GM23338 (cell line): Measurements from ENCODE around the gene PHF10. TPM values are rescaled to one million over a fixed set of nuclear protein-coding genes. Genes with fewer than 3 reads are reported as not detected.

ENCODE experiments used
- ATAC-seq: fragments of 200-7000 bp; cut with Tn5 transposase; 3 replicates; pipeline ENCODE4 v1.9.1; 2020
- DNase-seq: peaks from one replicate; pipeline ENCODE4 v3.0.0-alpha.2; 2015; ENCODE audit warnings: low spot score
- H2AFZ ChIP-seq: fragments of 200-600 bp; sonication (generic); 2 replicates; pipeline ENCODE4 v1.8.0; 2016; ENCODE audit warnings: antibody characterized with exemption, mild to moderate bottlenecking, moderate library complexity
- H3F3A ChIP-seq: fragments of 200-600 bp; sonication (generic); replicated peaks from 2 replicates; pipeline ENCODE4 v1.8.0; 2017; ENCODE audit warnings: antibody characterized with exemption, mixed run types, low read depth
- H3K27ac ChIP-seq: fragments of 200-600 bp; sonication (generic); 2 replicates; pipeline ENCODE4 v1.6.1; 2016; ENCODE audit warnings: low read depth
- H3K27me3 ChIP-seq: fragments of 200-600 bp; sonication (generic); 2 replicates; pipeline ENCODE4 v1.8.0; 2016; ENCODE audit warnings: mild to moderate bottlenecking, mixed run types, moderate library complexity; ENCODE audit not compliant: insufficient read depth
- H3K36me3 ChIP-seq: fragments of 200-600 bp; sonication (generic); 2 replicates; pipeline ENCODE4 v1.8.0; 2016; ENCODE audit warnings: mild to moderate bottlenecking; ENCODE audit not compliant: insufficient read depth
- H3K4me1 ChIP-seq: fragments of 200-600 bp; sonication (generic); 2 replicates; pipeline ENCODE4 v1.8.0; 2016; ENCODE audit warnings: mild to moderate bottlenecking, moderate library complexity; ENCODE audit not compliant: insufficient read depth
- H3K4me2 ChIP-seq: fragments of 200-600 bp; sonication (generic); 2 replicates; pipeline ENCODE4 v1.7.1; 2017; ENCODE audit warnings: mixed run types
- H3K4me3 ChIP-seq: fragments of 200-600 bp; sonication (generic); 2 replicates; pipeline ENCODE4 v1.6.1; 2016; ENCODE audit warnings: mixed run types
- H3K79me2 ChIP-seq: fragments of 200-600 bp; sonication (generic); replicated peaks from 2 replicates; pipeline ENCODE4 v1.8.0; 2017; ENCODE audit warnings: mild to moderate bottlenecking; ENCODE audit not compliant: insufficient read depth
- H3K9me2 ChIP-seq: fragments of 200-600 bp; sonication (generic); 2 replicates; pipeline ENCODE4 v1.8.0; 2017; ENCODE audit not compliant: insufficient read depth
- H4K20me1 ChIP-seq: fragments of 200-600 bp; sonication (generic); replicated peaks from 2 replicates; pipeline ENCODE4 v1.8.0; 2017; ENCODE audit warnings: mild to moderate bottlenecking; ENCODE audit not compliant: insufficient read depth
- H3K27ac Mint-ChIP-seq: 2 replicates; pipeline ENCODE4 v1.8.0; 2020; ENCODE audit warnings: inconsistent platforms, mild to moderate bottlenecking, moderate library complexity, mixed read lengths
- H3K27me3 Mint-ChIP-seq: 3 replicates; pipeline ENCODE4 v1.8.0; 2022; ENCODE audit warnings: low read depth, mild to moderate bottlenecking, moderate library complexity, mixed read lengths, inconsistent platforms; ENCODE audit not compliant: insufficient read depth, poor library complexity
- H3K36me3 Mint-ChIP-seq: 3 replicates; pipeline ENCODE4 v1.8.0; 2021; ENCODE audit warnings: low read depth, mild to moderate bottlenecking, inconsistent platforms, moderate library complexity, mixed read lengths
- H3K4me1 Mint-ChIP-seq: 3 replicates; pipeline ENCODE4 v1.8.0; 2020; ENCODE audit warnings: mild to moderate bottlenecking, inconsistent platforms, mixed read lengths
- H3K4me3 Mint-ChIP-seq: 3 replicates; pipeline ENCODE4 v1.8.0; 2021; ENCODE audit warnings: moderate library complexity, mild to moderate bottlenecking, inconsistent platforms, mixed read lengths
- H3K9me3 Mint-ChIP-seq: 3 replicates; pipeline ENCODE4 v1.8.0; 2020; ENCODE audit warnings: moderate library complexity, mild to moderate bottlenecking, inconsistent platforms, mixed read lengths
- CREB1 ChIP-seq: fragments of 250-450 bp; sonication (Bioruptor Pico); IDR thresholded peaks from 2 replicates; pipeline ENCODE4 v1.5.0; 2020; ENCODE audit warnings: low read depth, mild to moderate bottlenecking, moderate library complexity
- CTCF ChIP-seq, 2 experiments: fragments of 200-600 bp in 1 of 2; sonication (generic) in 1 of 2; conservative IDR thresholded peaks; 2 replicates each; pipeline versions ENCODE4 v1.5.1 to v1.6.1; 2016 to 2017; ENCODE audit warnings: antibody characterized with exemption in 2 of 2, low read depth in 2 of 2, mild to moderate bottlenecking in 2 of 2, moderate library complexity in 1 of 2
- ETS1 ChIP-seq: IDR thresholded peaks from 2 replicates; pipeline ENCODE4 v1.6.1; 2016; ENCODE audit warnings: antibody characterized with exemption
- EZH2 ChIP-seq: fragments of 200-600 bp; sonication (generic); IDR thresholded peaks from one replicate; pipeline ENCODE4 v1.8.0; 2017; ENCODE audit warnings: antibody characterized with exemption, mild to moderate bottlenecking, low read depth; ENCODE audit not compliant: unreplicated experiment
- EZH2phosphoT487 ChIP-seq: fragments of 200-600 bp; sonication (generic); IDR thresholded peaks from one replicate; pipeline ENCODE4 v1.8.1; 2018; ENCODE audit warnings: antibody characterized with exemption; ENCODE audit not compliant: unreplicated experiment
- JUNB ChIP-seq: IDR thresholded peaks from one replicate; pipeline ENCODE4 v1.6.1; 2016; ENCODE audit warnings: antibody characterized with exemption; ENCODE audit not compliant: unreplicated experiment
- NANOG ChIP-seq: IDR thresholded peaks from 2 replicates; pipeline ENCODE4 v1.6.1; 2016; ENCODE audit warnings: antibody characterized with exemption, borderline replicate concordance
- POLR2AphosphoS5 ChIP-seq: IDR thresholded peaks from 2 replicates; pipeline ENCODE4 v1.6.1; 2016; ENCODE audit warnings: antibody characterized with exemption, low read depth
- REST ChIP-seq: IDR thresholded peaks from one replicate; pipeline ENCODE4 v1.6.1; 2018; ENCODE audit warnings: antibody characterized with exemption; ENCODE audit not compliant: unreplicated experiment
- STAT1 ChIP-seq: IDR thresholded peaks from one replicate; pipeline ENCODE4 v1.6.1; 2016; ENCODE audit warnings: antibody characterized with exemption; ENCODE audit not compliant: unreplicated experiment
- ZNF114 ChIP-seq: fragments of 250-450 bp; sonication (Bioruptor Pico); IDR thresholded peaks from 2 replicates; pipeline ENCODE4 v1.5.0; 2020; ENCODE audit warnings: mild to moderate bottlenecking, moderate library complexity
- ZNF331 ChIP-seq: fragments of 250-450 bp; sonication (Bioruptor Pico); IDR thresholded peaks from 2 replicates; pipeline ENCODE4 v1.5.0; 2020; ENCODE audit warnings: low read depth, mild to moderate bottlenecking, moderate library complexity
- ZNF462 ChIP-seq: fragments of 250-450 bp; sonication (Bioruptor Pico); IDR thresholded peaks from 2 replicates; pipeline ENCODE4 v1.5.0; 2020; ENCODE audit warnings: mild to moderate bottlenecking, moderate library complexity
- polyA plus RNA-seq: library from polyadenylated mRNA; unstranded; fragments of >200 nt; fragmentation: Nextera tagmentation; extraction: Ambion mirVana; gene quantifications from 2 replicates; pipeline ENCODE4 v1.2.1, GENCODE V29; 2016
- total RNA-seq: library from RNA; depleted of rRNA; stranded (reverse); fragments of >200 nt; shearing (Covaris generic); gene quantifications from 2 replicates; pipeline ENCODE4 v1.2.3, GENCODE V29; 2014

The PHF10 gene
- total and polyA plus RNA-seq, 2 experiments from 2014 or later: 16.5 to 44.7 TPM

GRCh38 chr6:169657284-169657610, 67.1 kb downstream of the PHF10 start:
- H3K36me3 ChIP-seq: peaks cover 18% of the 10 kb centered on the region
- Mint-ChIP-seq H3K27ac (no peak overlapping the region), H3K36me3 (peaks cover 80% of the 10 kb centered on the region), H3K4me3 (no peak overlapping the region), H3K9me3 (peaks cover 24% of the 10 kb centered on the region), H3K4me1 (peaks cover 3% of the 10 kb centered on the region; the same call in 1 of the 3 replicates), H3K27me3 (no peaks in the 10 kb centered on the region)
- 0 out of 2 replicates have a peak, but pooled peaks cover 2% of the 10 kb centered on the region for H3K4me1 ChIP-seq
- H3K79me2 ChIP-seq: no peaks in the 10 kb centered on the region
- no peak overlapping the region for H2AFZ ChIP-seq
- H3K4me2 ChIP-seq: no peak overlapping the region
- no peaks in the 10 kb centered on the region for H3F3A ChIP-seq
- ATAC-seq (no peak), DNase-seq (no peak)
- no peaks in the 10 kb centered on the region; the same call in 1 of the 2 replicates for H4K20me1 ChIP-seq
- H3K27me3 ChIP-seq: no peaks in the 10 kb centered on the region
- no peaks in the 10 kb centered on the region for H3K9me2 ChIP-seq
- no peak overlapping the region for H3K27ac ChIP-seq
- no peak for TF ChIP-seq REST
- TF ChIP-seq STAT1: no peak
- TF ChIP-seq EZH2: no peak
- no peak for TF ChIP-seq ZNF331 (CRISPR knock-in tag)
- no peak for TF ChIP-seq CREB1
- TF ChIP-seq ZNF114 (CRISPR knock-in tag): no peak
- no peak for TF ChIP-seq CTCF (conservative IDR thresholded peaks at IDR 0.05; ENCODE audit: low read depth in 2 of 2)
- TF ChIP-seq ETS1: no peak
- TF ChIP-seq ZNF462 (CRISPR knock-in tag): no peak
- no peak for TF ChIP-seq JUNB
- no peak for TF ChIP-seq NANOG
- TF ChIP-seq POLR2AphosphoS5: no peak
- no peak for TF ChIP-seq EZH2phosphoT487
- no peak overlapping the region for H3K4me3 ChIP-seq
